Measurements from ENCODE around the gene ABCB1.

The ABCB1 gene

GRCh38 chr7:87459941-87460340, 140.7 kb downstream of the ABCB1 start:
- DNase-seq: no peak
- TF ChIP-seq POLR2A (IDR thresholded peaks at IDR 0.05; ENCODE audit: low read length) (no peak), GATA1 (IDR thresholded peaks at IDR 0.05; ENCODE audit: low read depth, low read length) (no peak)

- no peak for TF ChIP-seq POLR2A (IDR thresholded peaks at IDR 0.05; ENCODE audit: low read length)
- no peak for TF ChIP-seq GATA1 (IDR thresholded peaks at IDR 0.05; ENCODE audit: low read depth, low read length)
- DNase-seq: no peak
Measured at GRCh38 chr7:87458148-87458547, 142.5 kb downstream of the ABCB1 start.

- no peak for DNase-seq
- TF ChIP-seq GATA1 (IDR thresholded peaks at IDR 0.05; ENCODE audit: low read depth, low read length) (no peak), POLR2A (IDR thresholded peaks at IDR 0.05; ENCODE audit: low read length) (no peak)
Measured at GRCh38 chr7:87456247-87456646, 144.4 kb downstream of the ABCB1 start.

Measured in erythroblast (primary cell).